HepG2 (cell line): ENCODE data around the gene OSBPL10.

ENCODE experiments used
- GABPA ChIP-seq, 2 experiments: IDR thresholded peaks; 2 replicates each; pipeline ENCODE4 v1.6.1; 2011 to 2016; ENCODE audit warnings: low read depth in 2 of 2, low read length in 1 of 2, missing biosample characterization in 1 of 2, missing genetic modification characterization in 1 of 2
- MED1 ChIP-seq: sonication (generic); formaldehyde crosslinking; IDR thresholded peaks from 2 replicates; pipeline ENCODE4 v1.4.0; 2020; ENCODE audit warnings: missing genetic modification reagents
- ZBTB7A ChIP-seq: sonication (generic); formaldehyde crosslinking; IDR thresholded peaks from 2 replicates; pipeline ENCODE4 v1.8.0; 2022; ENCODE audit warnings: mild to moderate bottlenecking, missing genetic modification reagents

GRCh38 chr3:31762097-31762764 lies 218.8 kb downstream of the OSBPL10 start:
- TF ChIP-seq MED1 = no peak
- TF ChIP-seq GABPA (IDR thresholded peaks at IDR 0.05; ENCODE audit: low read depth, low read length) = no peak
- TF ChIP-seq GABPA (CRISPR knock-in tag; IDR thresholded peaks at IDR 0.05; ENCODE audit: low read depth) = no peak
- TF ChIP-seq ZBTB7A = no peak
